AG09319 (cell line): ENCODE data around the gene PARP15.

Experiments used
- DNase-seq: peaks from one replicate; pipeline ENCODE4 v3.0.0-alpha.2; 2010; ENCODE audit warnings: low read depth; ENCODE audit errors: extremely low read depth
- TF ChIP-seq, protein P1 (sequence below): IDR thresholded peaks from 2 replicates; pipeline ENCODE4 v1.5.1; 2011; ENCODE audit warnings: low read depth, mild to moderate bottlenecking, inconsistent platforms, low read length, moderate library complexity

The PARP15 gene

DNA sequence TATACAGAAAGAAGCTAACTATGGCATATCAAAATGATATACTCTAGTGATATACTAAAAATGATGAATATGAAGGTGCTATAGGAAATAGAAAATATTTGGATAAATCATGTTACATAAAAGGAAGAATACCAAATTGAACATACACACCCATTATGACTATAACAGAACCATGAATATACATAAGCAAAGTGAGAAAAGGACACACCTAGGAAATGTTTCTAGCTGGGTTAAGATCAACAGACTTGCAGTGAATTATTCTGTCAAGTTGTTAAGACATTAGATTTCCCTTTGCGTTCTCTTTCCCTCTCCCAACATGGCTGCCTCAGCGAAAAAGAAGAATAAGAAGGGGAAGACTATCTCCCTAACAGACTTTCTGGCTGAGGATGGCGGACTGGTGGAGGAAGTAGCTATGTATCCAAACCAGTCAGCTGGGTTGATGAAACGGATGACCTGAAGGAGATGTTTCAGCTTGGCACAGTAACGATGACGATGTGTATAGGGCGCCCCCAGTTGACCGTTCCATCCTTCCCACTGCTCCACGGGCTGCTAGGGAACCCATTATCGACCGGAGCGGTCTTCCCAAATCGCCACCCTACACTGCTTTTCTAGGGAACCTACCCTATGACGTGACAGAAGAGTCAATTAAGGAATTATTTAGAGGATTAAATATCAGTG is 83.0 kb downstream of the PARP15 start:
- TF ChIP-seq, protein P1, sequence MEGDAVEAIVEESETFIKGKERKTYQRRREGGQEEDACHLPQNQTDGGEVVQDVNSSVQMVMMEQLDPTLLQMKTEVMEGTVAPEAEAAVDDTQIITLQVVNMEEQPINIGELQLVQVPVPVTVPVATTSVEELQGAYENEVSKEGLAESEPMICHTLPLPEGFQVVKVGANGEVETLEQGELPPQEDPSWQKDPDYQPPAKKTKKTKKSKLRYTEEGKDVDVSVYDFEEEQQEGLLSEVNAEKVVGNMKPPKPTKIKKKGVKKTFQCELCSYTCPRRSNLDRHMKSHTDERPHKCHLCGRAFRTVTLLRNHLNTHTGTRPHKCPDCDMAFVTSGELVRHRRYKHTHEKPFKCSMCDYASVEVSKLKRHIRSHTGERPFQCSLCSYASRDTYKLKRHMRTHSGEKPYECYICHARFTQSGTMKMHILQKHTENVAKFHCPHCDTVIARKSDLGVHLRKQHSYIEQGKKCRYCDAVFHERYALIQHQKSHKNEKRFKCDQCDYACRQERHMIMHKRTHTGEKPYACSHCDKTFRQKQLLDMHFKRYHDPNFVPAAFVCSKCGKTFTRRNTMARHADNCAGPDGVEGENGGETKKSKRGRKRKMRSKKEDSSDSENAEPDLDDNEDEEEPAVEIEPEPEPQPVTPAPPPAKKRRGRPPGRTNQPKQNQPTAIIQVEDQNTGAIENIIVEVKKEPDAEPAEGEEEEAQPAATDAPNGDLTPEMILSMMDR, result no peak
- no peak for DNase-seq

- DNase-seq, result no peak
- TF ChIP-seq, protein P1, result no peak
Measured at GRCh38 chr3:122661633-122662032, 84.2 kb downstream of the PARP15 start.

GRCh38 chr3:122662505-122662904 is 85.1 kb downstream of the PARP15 start:
- DNase-seq, result no peak
- TF ChIP-seq, protein P1, result no peak

DNA sequence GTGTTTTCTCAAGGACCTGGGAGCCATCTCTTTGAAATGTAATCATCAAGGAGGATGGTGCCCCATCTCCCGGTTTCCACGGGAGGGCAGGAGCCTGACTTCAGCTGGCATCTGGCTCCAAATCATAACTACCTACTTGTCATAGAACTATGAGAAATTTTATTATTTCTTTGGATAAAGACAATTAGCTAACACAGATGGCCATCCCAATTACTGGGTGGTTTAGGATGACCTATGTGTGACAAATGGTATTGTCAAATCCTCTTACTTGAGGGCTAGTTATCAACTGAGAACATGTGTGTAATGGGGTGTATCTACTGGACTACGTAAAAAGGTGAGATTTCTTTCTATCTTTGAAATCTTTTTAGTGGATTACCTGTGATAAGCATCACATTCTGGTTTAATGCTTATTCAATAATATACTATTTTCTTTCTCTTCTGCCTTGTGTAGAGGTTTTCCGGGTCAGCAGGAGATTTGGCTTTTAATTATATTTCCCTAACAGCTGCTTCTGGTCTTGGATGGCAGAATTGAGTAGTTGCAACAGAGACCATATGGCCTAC is 87.9 kb downstream of the PARP15 start:
- TF ChIP-seq, protein P1, result no peak
- no peak for DNase-seq

GRCh38 chr3:122665881-122666280 is 88.4 kb downstream of the PARP15 start:
- TF ChIP-seq, protein P1, result no peak
- no peak for DNase-seq

DNA sequence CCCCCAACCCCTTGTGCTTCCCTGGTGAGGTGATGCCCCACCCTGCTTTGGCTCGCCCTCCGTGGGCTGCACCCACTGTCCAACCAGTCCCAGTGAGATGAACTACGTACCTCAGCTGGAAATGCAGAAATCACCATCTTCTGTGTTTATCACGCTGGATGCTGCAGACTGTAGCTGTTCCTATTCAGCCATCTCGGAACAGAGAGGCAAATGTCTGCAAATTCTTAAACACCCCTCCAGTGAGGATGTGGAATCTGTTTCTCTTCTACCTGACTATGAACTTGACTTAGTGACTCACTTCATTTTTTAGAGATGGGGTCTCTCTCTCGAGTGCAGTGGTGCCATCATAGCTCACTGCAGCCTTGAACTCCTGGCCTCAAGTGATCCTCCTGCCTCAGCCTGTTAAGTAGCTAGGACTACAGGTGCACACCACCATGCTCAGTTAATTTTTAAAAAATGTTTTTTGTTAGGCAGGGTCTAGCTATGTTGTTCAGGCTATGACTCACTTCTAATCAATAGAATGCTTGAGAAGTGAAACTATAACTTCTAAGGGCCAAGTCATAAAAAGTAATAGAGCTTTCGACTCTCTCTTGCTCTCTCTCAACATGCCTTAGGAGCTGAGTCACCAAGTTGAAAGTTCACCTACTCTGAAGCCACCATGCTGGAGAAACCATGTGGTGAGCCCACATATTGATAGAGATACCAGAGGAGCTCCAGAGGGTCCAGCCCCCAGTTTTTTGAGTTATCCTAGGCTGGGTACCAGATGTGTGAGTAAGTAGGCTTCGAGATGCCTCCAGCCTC is 91.7 kb downstream of the PARP15 start:
- TF ChIP-seq, protein P1, result no peak
- DNase-seq, result no peak

GRCh38 chr3:122671553-122671952 is 94.1 kb downstream of the PARP15 start:
- DNase-seq, result no peak
- TF ChIP-seq, protein P1, result no peak
